Neuronal stem cell (in vitro differentiated cells): ENCODE data around the gene ADAP1.
"Not testable (repeated sequence)": the region's sequence is repeated elsewhere in the genome, so short reads cannot be mapped to it uniquely, and the experiment has no call there.

ENCODE experiments used
- DNase-seq: peaks from one replicate; pipeline ENCODE4 v3.0.0-alpha.2; 2013; ENCODE audit warnings: low spot score
- H2AFZ ChIP-seq: one replicate; pipeline ENCODE4 v1.6.1; 2013; ENCODE audit warnings: mild to moderate bottlenecking, low read length, inconsistent platforms
- H2AK5ac ChIP-seq: 2 replicates; pipeline ENCODE4 v1.6.1; 2013; ENCODE audit warnings: low read depth, mild to moderate bottlenecking, inconsistent platforms, low read length, moderate library complexity, mixed read lengths
- H2BK120ac ChIP-seq: 2 replicates; pipeline ENCODE4 v1.6.1; 2013; ENCODE audit warnings: low read depth, mild to moderate bottlenecking, inconsistent platforms, low read length, moderate library complexity, mixed read lengths
- H2BK12ac ChIP-seq: one replicate; pipeline ENCODE4 v1.6.1; 2013; ENCODE audit warnings: low read length, inconsistent platforms
- H2BK15ac ChIP-seq: 2 replicates; pipeline ENCODE4 v1.6.1; 2013; ENCODE audit warnings: mild to moderate bottlenecking, low read length, inconsistent platforms, mixed read lengths
- H2BK5ac ChIP-seq: one replicate; pipeline ENCODE4 v1.6.1; 2013; ENCODE audit warnings: inconsistent platforms, mild to moderate bottlenecking, low read length, moderate library complexity
- H3K14ac ChIP-seq: one replicate; pipeline ENCODE4 v1.6.1; 2013; ENCODE audit warnings: low read length, inconsistent platforms
- H3K18ac ChIP-seq: 2 replicates; pipeline ENCODE4 v1.6.1; 2013; ENCODE audit warnings: low read length, inconsistent platforms
- H3K23ac ChIP-seq: 2 replicates; pipeline ENCODE4 v1.6.1; 2013; ENCODE audit warnings: low read depth, mild to moderate bottlenecking, mixed read lengths, low read length, inconsistent platforms; ENCODE audit not compliant: poor library complexity
- H3K27ac ChIP-seq: replicated peaks from 3 replicates; pipeline ENCODE4 v1.5.1; 2013; ENCODE audit warnings: low read length, inconsistent platforms
- H3K27me3 ChIP-seq, 3 experiments: 2 replicates each; pipeline ENCODE4 v1.6.1; 2013; ENCODE audit warnings: low read length in 3 of 3, mild to moderate bottlenecking in 2 of 3, inconsistent platforms in 1 of 3, low read depth in 1 of 3, mixed read lengths in 1 of 3, moderate library complexity in 1 of 3; ENCODE audit not compliant: control insufficient read depth in 3 of 3, insufficient read depth in 3 of 3
- H3K36me3 ChIP-seq, 2 donors: replicated peaks in 1 of 2; 2 replicates each; pipeline ENCODE4 v1.6.1; 2013; ENCODE audit warnings: low read length in 2 of 2; ENCODE audit not compliant: control insufficient read depth in 2 of 2, insufficient read depth in 2 of 2
- H3K4ac ChIP-seq: 2 replicates; pipeline ENCODE4 v1.6.1; 2013; ENCODE audit warnings: inconsistent platforms, mild to moderate bottlenecking, low read length, moderate library complexity
- H3K4me1 ChIP-seq, 2 donors: 1 replicate in 1 of 2; 2 replicates in 1 of 2; pipeline ENCODE4 v1.6.1; 2013; ENCODE audit warnings: low read length in 2 of 2, low read depth in 1 of 2; ENCODE audit not compliant: control insufficient read depth in 2 of 2, insufficient read depth in 1 of 2
- H3K4me2 ChIP-seq: one replicate; pipeline ENCODE4 v1.6.1; 2013; ENCODE audit warnings: mild to moderate bottlenecking, low read length, inconsistent platforms; ENCODE audit not compliant: insufficient read depth, poor library complexity, severe bottlenecking
- H3K4me3 ChIP-seq, 2 donors: 2 replicates each; pipeline ENCODE4 v1.5.1; 2013; ENCODE audit warnings: low read length in 2 of 2, mild to moderate bottlenecking in 2 of 2, inconsistent platforms in 1 of 2, moderate library complexity in 1 of 2
- H3K79me1 ChIP-seq: one replicate; pipeline ENCODE4 v1.6.1; 2013; ENCODE audit warnings: low read depth, mild to moderate bottlenecking, inconsistent platforms, low read length, moderate library complexity
- H3K9ac ChIP-seq: one replicate; pipeline ENCODE4 v1.6.1; 2013; ENCODE audit warnings: mild to moderate bottlenecking, low read depth, low read length, inconsistent platforms; ENCODE audit not compliant: poor library complexity
- H3K9me3 ChIP-seq, 2 donors: replicated peaks in 1 of 2; 2 replicates each; pipeline versions ENCODE3 to v1.6.1; 2013; ENCODE audit warnings: low read length in 2 of 2, mild to moderate bottlenecking in 2 of 2, inconsistent platforms in 1 of 2, low read depth in 1 of 2, mixed read lengths in 1 of 2, moderate library complexity in 1 of 2; ENCODE audit not compliant: control insufficient read depth in 2 of 2, insufficient read depth in 1 of 2
- H4K8ac ChIP-seq: one replicate; pipeline ENCODE4 v1.6.1; 2013; ENCODE audit warnings: low read depth, mild to moderate bottlenecking, inconsistent platforms, low read length, moderate library complexity
- H4K91ac ChIP-seq: one replicate; pipeline ENCODE4 v1.6.1; 2013; ENCODE audit warnings: low read length, low read depth, mild to moderate bottlenecking, inconsistent platforms; ENCODE audit not compliant: poor library complexity
- WGBS, 2 donors: extraction: QIAGEN DNeasy Blood & Tissue Kit; methylation state at CpG; one replicate each; pipeline ENCODE4 v1.1.7; 2013; ENCODE audit warnings: missing lambda C conversion rate in 2 of 2, mixed read lengths in 1 of 2; ENCODE audit not compliant: insufficient read length in 2 of 2, insufficient replicate concordance in 1 of 2; ENCODE audit errors: extremely low coverage in 2 of 2; 5-methylcytosine and 5-hydroxymethylcytosine counted together

Gene ADAP1

DNA sequence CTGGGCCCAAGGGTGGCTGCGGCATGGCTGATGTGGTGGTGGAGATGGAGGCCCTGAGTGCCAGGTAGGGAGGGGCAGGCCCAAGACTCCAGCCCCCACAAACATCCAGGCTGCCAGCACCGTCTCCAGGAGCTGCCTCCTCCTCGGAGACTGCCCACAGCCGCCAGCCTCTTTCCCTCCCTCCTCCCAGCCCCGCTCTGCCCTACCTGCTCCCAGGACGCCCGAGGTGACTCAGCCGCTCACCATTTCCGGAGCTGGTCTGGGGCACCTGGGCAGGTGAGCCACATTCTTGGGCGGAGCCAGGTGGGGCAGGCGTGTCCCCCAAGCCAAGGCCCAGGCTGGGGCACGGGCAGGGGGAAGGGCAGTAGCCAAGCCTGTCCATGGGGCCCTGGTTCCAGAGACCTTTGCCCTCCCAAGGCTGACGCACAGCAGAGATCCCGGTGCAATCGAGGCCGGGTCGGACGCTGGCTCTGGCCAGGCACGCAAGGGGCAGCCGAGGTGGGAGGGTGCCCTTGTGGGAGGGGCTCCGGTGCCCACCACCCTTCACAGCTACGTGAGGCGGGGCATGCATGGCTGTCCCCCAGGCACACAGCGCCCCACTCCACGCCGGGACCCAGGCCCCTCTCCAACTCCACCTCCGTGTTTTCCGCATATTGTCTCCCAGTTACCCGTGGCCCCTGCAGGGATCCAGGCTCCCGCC, 8.8 kb downstream of the ADAP1 start:
- Histone ChIP-seq H4K8ac (peak overlapping the region; percentile 65), H2BK5ac (peak overlapping the region; percentile 48)
- DNase-seq = no peak

DNA sequence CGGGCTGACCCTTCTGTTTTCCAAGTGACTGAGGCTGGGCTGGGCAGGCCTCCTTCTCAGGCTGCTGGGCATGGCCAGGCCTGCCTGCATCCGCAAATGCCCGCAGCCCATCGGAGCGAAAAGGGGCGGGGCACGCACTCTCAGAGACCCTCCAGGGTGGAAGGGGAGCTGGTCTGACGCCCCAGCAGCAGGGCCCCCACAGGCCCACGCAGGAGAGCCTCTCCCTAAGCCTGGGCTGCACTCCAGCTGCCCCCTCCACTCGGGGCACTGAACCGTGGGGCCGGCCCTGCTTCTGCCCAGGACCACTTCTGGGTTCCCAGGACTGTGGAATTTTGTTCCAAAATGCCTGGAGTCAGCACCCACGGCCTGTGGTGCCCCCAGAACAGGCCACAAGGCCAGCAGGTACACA, 9.3 kb downstream of the ADAP1 start:
- no CpG with 5 or more reads among the region's 13 CpGs for WGBS, 2 donors
- peaks cover 0 to 37% (median 5%) of the 10 kb centered on the region in 3 experiments for H3K27me3 ChIP-seq
- no peaks in the 10 kb centered on the region for H3K79me1 ChIP-seq
- H3K4ac ChIP-seq = no peak overlapping the region
- no peak overlapping the region for H4K91ac ChIP-seq
- H3K4me2 ChIP-seq = no peak overlapping the region
- peak overlapping the region; percentile 20 for H2BK15ac ChIP-seq
- H2BK5ac ChIP-seq = peak overlapping the region; percentile 48
- peak overlapping the region; percentile 65 for H3K23ac ChIP-seq
- H3K9me3 ChIP-seq = no peaks in the 10 kb centered on the region
- H3K27ac ChIP-seq = no peak overlapping the region
- H3K14ac ChIP-seq = no peak overlapping the region
- no peaks in the 10 kb centered on the region for H3K4me1 ChIP-seq
- no peak overlapping the region for H3K4me3 ChIP-seq
- no peak overlapping the region for H4K8ac ChIP-seq
- H3K9ac ChIP-seq = no peak overlapping the region
- H2AK5ac ChIP-seq = peak overlapping the region; percentile 50
- H2AFZ ChIP-seq = no peak overlapping the region
- H3K36me3 ChIP-seq = no peaks in the 10 kb centered on the region
- no peak for DNase-seq
- no peak overlapping the region for H2BK120ac ChIP-seq
- no peak overlapping the region for H2BK12ac ChIP-seq
- peak overlapping the region; percentile 90 for H3K18ac ChIP-seq

More for the DNA sequence above, 8.8 kb downstream of the ADAP1 start:
- Histone ChIP-seq H2BK120ac (no peak overlapping the region), H3K4ac (no peak overlapping the region), H2AK5ac (peak overlapping the region; percentile 99), H3K23ac (peak overlapping the region; percentile 65), H2BK12ac (peak overlapping the region; percentile 84), H3K4me2 (peak overlapping the region; percentile 2), H3K9ac (peak overlapping the region; percentile 21), H3K14ac (peak overlapping the region; percentile 94), H3K79me1 (no peaks in the 10 kb centered on the region), H3K9me3 (no peaks in the 10 kb centered on the region), H2AFZ (no peak overlapping the region), H2BK15ac (peak overlapping the region; percentile 49), H3K27ac (no peak overlapping the region), H3K4me1 (no peaks in the 10 kb centered on the region), H4K91ac (no peak overlapping the region), H3K27me3 (peaks cover 0 to 32% (median 5%) of the 10 kb centered on the region in 3 experiments), H3K18ac (peak overlapping the region; percentile 90), H3K4me3 (no peak overlapping the region), H3K36me3 (no peaks in the 10 kb centered on the region)
- WGBS, 2 donors = no CpG with 5 or more reads among the region's 30 CpGs

GRCh38 chr7:944744-945143, 9.7 kb downstream of the ADAP1 start:
- no peak overlapping the region for H2BK12ac ChIP-seq
- H3K79me1 ChIP-seq = no peaks in the 10 kb centered on the region
- no peak overlapping the region for H3K14ac ChIP-seq
- no peak overlapping the region for H2BK120ac ChIP-seq
- H3K18ac ChIP-seq = peak overlapping the region; percentile 44
- H3K4me1 ChIP-seq = no peaks in the 10 kb centered on the region
- no CpG with 5 or more reads among the region's 5 CpGs for WGBS, 2 donors
- peak overlapping the region; percentile 48 for H2BK5ac ChIP-seq
- no peaks in the 10 kb centered on the region for H3K36me3 ChIP-seq
- no peak overlapping the region for H4K8ac ChIP-seq
- DNase-seq = no peak
- H3K4me2 ChIP-seq = no peak overlapping the region
- no peak overlapping the region for H3K27ac ChIP-seq
- peak overlapping the region; percentile 20 for H2BK15ac ChIP-seq
- H3K4me3 ChIP-seq = no peak overlapping the region
- no peak overlapping the region for H3K9ac ChIP-seq
- H3K4ac ChIP-seq = no peak overlapping the region
- H2AK5ac ChIP-seq = peak overlapping the region; percentile 50
- no peak overlapping the region for H4K91ac ChIP-seq
- H3K23ac ChIP-seq = no peak overlapping the region
- H3K27me3 ChIP-seq = peaks cover 0 to 41% (median 5%) of the 10 kb centered on the region in 3 experiments
- no peak overlapping the region for H2AFZ ChIP-seq
- no peaks in the 10 kb centered on the region for H3K9me3 ChIP-seq

- not testable (repeated sequence) for H2BK15ac ChIP-seq, H3K18ac ChIP-seq, DNase-seq
These were observed 10.7 kb downstream of the ADAP1 start for GRCh38 chr7:943793-944192.

More at GRCh38 chr7:943793-944192, 10.7 kb downstream of the ADAP1 start:
- H3K79me1 ChIP-seq, H2AK5ac ChIP-seq, H3K14ac ChIP-seq, H3K9ac ChIP-seq, H4K8ac ChIP-seq, H3K4me1 ChIP-seq, H3K9me3 ChIP-seq, H3K36me3 ChIP-seq, H2BK12ac ChIP-seq, H3K27ac ChIP-seq, H3K23ac ChIP-seq, H3K4me2 ChIP-seq, H2BK120ac ChIP-seq, H3K4ac ChIP-seq, H2AFZ ChIP-seq, H2BK5ac ChIP-seq, H4K91ac ChIP-seq, H3K4me3 ChIP-seq: not testable (repeated sequence)
- peaks cover 0 to 37% (median 5%) of the 10 kb centered on the region in 3 experiments for H3K27me3 ChIP-seq
- WGBS, 2 donors = no CpG with 5 or more reads among the region's 4 CpGs
